Skin epidermis (tissue), 12 donors: ENCODE data around the gene SORT1.

ENCODE experiments used
- H3K27ac ChIP-seq, 21 experiments: fragments of 200-600 bp; sonication (generic) in 11 of 21; one replicate each; pipeline ENCODE4 v1.5.0; 2020; ENCODE audit warnings: mild to moderate bottlenecking in 3 of 21, inconsistent platforms in 2 of 21, moderate library complexity in 2 of 21
- H3K4me3 ChIP-seq, 7 experiments: fragments of 200-600 bp; sonication (generic) in 2 of 7; one replicate each; pipeline ENCODE4 v1.5.0; 2020; ENCODE audit warnings: inconsistent platforms in 2 of 7, mild to moderate bottlenecking in 2 of 7, moderate library complexity in 1 of 7

Gene SORT1

DNA sequence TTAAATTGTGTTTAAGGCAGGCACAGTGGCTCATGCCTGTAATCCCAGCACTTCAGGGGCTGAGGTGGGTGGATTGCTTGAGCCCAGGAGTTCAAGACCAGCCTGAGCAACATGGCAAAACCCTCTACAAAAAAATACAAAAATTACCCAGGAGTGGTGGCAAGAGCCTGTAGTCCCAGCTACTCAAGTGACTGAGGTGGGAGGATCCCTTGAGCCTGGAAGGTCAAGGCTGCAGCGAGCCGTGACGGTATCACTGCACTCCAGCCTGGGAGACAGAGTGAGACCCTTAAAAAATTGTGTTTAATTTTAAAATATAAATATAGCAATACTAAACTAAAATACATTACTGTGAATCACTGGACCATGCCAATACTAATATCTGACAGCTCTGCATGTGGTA lies 42.8 kb downstream of the SORT1 start:
- no peak overlapping the region for H3K27ac ChIP-seq
- H3K4me3 ChIP-seq, result no peak overlapping the region

GRCh38 chr1:109351457-109351856 lies 46.3 kb downstream of the SORT1 start:
- Histone ChIP-seq H3K4me3 (no peak overlapping the region), H3K27ac (no peak overlapping the region)

DNA sequence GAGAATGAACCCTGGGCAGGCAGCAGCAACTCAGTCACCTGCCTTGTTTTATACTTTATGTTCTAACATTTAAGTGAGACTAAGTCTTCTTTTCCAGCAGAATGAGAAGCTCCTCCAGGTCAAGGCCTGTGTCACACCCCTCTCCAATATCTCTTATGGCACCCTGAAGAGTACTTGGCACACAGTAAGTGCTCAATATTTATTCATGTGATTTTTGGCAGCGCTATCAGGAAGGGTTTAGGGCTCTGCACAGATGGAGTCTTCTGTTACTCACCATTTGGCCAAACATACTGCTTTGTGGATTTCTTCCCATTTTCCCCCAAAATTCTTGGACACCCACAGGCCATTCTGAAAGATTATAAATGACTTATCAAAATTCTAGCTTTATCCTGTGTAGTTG lies 47.1 kb downstream of the SORT1 start:
- no peak overlapping the region for H3K27ac ChIP-seq
- H3K4me3 ChIP-seq, result no peak overlapping the region

GRCh38 chr1:109350182-109350581 lies 47.5 kb downstream of the SORT1 start:
- Histone ChIP-seq H3K27ac (no peak overlapping the region), H3K4me3 (no peak overlapping the region)

DNA sequence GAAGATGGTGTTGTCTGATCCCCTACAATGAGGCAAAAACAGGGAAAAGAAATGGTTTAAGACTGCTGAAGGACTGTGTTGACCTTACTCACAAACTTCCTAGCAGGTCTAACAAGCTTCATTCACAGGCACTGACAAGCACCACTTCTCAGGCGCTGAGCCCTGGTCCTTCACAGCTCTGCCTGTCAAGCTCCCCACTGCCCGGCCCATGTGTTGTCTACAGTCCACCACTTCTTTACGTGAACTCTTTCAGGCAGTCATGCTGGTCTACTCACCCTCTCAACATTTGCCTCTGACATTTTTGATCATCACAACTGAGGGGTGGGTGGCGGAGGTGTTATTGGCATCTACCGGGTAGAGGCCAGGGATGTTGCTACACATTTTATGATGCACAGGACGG lies 50.2 kb downstream of the SORT1 start:
- H3K4me3 ChIP-seq, result no peak overlapping the region
- H3K27ac ChIP-seq, result no peak overlapping the region

- H3K27ac ChIP-seq, result no peak overlapping the region
- no peak overlapping the region for H3K4me3 ChIP-seq
Observed at GRCh38 chr1:109341944-109342930, 55.5 kb downstream of the SORT1 start.

GRCh38 chr1:109338608-109339007 lies 59.1 kb downstream of the SORT1 start:
- H3K27ac ChIP-seq, result no peak overlapping the region

GRCh38 chr1:109338091-109338490 lies 59.6 kb downstream of the SORT1 start:
- Histone ChIP-seq H3K4me3 (no peak overlapping the region), H3K27ac (no peak overlapping the region)

More at GRCh38 chr1:109338608-109339007, 59.1 kb downstream of the SORT1 start:
- no peak overlapping the region for H3K4me3 ChIP-seq

GRCh38 chr1:109335091-109335490 lies 62.6 kb downstream of the SORT1 start:
- Histone ChIP-seq H3K27ac (no peak overlapping the region), H3K4me3 (no peak overlapping the region)

- Histone ChIP-seq H3K4me3 (no peak overlapping the region), H3K27ac (no peak overlapping the region)
Observed at GRCh38 chr1:109331113-109331512, 66.6 kb downstream of the SORT1 start.

DNA sequence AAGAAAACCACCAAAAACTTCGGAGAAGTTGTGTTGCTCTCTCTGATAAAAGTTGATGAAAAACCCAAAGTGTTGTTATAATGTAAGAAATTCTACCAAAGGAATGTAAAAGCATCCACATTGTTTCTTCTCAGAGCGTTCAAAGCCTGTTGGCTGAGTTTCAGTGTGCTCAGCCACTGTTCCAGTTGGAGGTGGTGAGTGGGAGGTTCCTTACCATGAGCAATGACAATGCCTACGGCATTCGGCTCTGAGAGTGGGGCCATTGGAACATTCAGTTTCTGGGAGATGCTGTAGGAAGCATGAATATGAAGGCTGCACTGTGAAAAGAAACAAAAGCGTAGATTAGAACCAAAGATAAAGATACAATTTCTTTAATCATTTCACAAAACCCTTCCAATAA lies 70.4 kb downstream of the SORT1 start:
- H3K27ac ChIP-seq, result no peak overlapping the region
- no peak overlapping the region for H3K4me3 ChIP-seq

GRCh38 chr1:109322974-109323373 lies 74.7 kb downstream of the SORT1 start:
- H3K27ac ChIP-seq, result no peak overlapping the region

DNA sequence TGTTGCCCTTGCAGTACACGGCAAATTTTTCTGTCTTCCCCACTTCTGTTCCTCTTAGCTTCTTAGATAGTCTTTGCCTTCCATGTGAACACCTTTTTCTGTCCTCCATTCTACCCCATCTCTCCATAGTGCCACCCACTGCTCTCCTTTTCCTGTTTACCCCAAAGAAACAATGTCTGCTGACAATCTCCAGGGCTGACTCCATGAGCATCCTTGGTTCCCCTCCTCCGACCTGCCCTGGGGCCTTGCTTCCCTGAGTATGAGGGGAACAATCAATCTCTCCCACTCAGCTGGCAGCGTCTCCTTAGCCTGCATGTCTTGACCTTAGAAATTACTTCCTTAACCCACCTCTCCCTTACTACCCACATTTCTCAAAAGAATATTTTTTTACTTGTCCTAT lies 78.6 kb downstream of the SORT1 start:
- Histone ChIP-seq H3K27ac (no peak overlapping the region), H3K4me3 (no peak overlapping the region)

More at GRCh38 chr1:109322974-109323373, 74.7 kb downstream of the SORT1 start:
- no peak overlapping the region for H3K4me3 ChIP-seq

- no peak overlapping the region for H3K4me3 ChIP-seq
- H3K27ac ChIP-seq, result no peak overlapping the region
Observed at GRCh38 chr1:109316506-109316905, 81.2 kb downstream of the SORT1 start.

- Histone ChIP-seq H3K27ac (no peak overlapping the region), H3K4me3 (no peak overlapping the region)
Observed at GRCh38 chr1:109315288-109315687, 82.4 kb downstream of the SORT1 start.

DNA sequence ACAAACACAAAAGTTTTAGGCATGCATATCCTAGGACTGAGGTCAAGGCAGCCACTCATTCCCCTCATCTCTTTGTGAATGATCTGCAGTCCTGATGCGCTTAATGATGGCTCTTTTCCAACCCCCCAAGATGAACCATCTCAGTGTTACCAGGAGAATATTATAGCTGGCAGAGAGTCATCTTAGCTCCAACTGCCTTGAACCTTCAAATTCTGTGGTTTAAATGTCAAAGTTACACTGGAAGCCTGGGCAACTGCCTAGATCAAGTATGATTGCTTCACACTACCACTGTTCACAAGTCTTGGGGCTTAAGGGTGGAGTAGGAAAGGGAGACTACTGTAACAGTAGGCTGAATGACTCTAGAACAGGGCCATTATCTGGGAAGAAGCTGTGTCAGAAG lies 82.9 kb downstream of the SORT1 start:
- H3K27ac ChIP-seq, result no peak overlapping the region
- no peak overlapping the region for H3K4me3 ChIP-seq

- H3K4me3 ChIP-seq, result no peak overlapping the region
- no peak overlapping the region for H3K27ac ChIP-seq
Observed at GRCh38 chr1:109312978-109313775, 84.5 kb downstream of the SORT1 start.

DNA sequence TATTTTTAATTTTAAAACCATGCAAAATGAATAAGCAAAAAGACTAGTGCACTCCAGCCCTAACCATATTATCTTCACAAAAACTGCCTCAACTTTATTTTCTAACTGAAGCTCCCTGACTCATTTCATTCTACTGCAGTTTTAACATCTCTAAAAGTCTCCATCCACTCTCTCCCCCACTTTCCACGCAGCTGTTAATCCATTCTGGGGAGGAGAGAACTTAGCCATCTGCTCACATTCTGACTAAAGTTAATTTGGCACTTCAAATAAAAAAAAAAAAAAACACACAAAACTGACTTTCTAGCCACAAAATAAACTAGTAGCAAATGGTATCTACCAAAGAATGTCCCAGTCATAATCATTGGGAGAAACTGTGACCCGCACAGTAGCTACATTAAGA lies 85.5 kb downstream of the SORT1 start:
- H3K27ac ChIP-seq, result no peak overlapping the region

GRCh38 chr1:109309347-109309746 lies 88.4 kb downstream of the SORT1 start:
- Histone ChIP-seq H3K27ac (no peak overlapping the region), H3K4me3 (no peak overlapping the region)

More for the DNA sequence above, 85.5 kb downstream of the SORT1 start:
- H3K4me3 ChIP-seq, result no peak overlapping the region

- Histone ChIP-seq H3K27ac (no peak overlapping the region), H3K4me3 (no peak overlapping the region)
Observed at GRCh38 chr1:109307274-109308021, 90.3 kb downstream of the SORT1 start.
